Measurements from ENCODE around the gene ASH1L.

ASH1L gene

GRCh38 chr1:155300553-155301329, 261.9 kb downstream of the ASH1L start:
- H3K4me3 ChIP-seq (ENCODE audit: low read length) = no peak overlapping the region
- DNase-seq (ENCODE audit: low read depth) = no peak
- TF ChIP-seq, protein P1, sequence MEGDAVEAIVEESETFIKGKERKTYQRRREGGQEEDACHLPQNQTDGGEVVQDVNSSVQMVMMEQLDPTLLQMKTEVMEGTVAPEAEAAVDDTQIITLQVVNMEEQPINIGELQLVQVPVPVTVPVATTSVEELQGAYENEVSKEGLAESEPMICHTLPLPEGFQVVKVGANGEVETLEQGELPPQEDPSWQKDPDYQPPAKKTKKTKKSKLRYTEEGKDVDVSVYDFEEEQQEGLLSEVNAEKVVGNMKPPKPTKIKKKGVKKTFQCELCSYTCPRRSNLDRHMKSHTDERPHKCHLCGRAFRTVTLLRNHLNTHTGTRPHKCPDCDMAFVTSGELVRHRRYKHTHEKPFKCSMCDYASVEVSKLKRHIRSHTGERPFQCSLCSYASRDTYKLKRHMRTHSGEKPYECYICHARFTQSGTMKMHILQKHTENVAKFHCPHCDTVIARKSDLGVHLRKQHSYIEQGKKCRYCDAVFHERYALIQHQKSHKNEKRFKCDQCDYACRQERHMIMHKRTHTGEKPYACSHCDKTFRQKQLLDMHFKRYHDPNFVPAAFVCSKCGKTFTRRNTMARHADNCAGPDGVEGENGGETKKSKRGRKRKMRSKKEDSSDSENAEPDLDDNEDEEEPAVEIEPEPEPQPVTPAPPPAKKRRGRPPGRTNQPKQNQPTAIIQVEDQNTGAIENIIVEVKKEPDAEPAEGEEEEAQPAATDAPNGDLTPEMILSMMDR (IDR thresholded peaks at IDR 0.05; ENCODE audit: insufficient read depth, low read depth, low read length, missing control alignments) = no peak

DNA sequence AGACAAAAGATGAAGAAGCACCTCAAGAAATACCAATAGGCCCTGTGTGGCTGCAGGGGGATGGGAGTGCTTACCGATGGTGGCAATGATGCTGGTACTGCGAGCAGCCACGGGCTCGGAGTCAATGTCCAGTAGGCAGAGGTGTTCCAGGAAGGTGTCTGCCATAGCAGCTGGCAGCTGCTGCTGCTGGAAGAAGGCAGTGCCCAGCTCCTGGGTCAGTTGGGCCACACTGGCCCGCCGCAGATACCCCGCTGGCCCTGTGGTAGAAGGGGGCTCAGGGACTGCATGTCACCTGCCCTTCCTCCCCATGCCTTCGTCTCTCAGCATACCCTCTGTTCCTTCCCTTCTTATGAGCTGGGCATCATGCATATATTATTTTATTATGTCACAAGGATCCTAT, 262.6 kb downstream of the ASH1L start:
- no peak for DNase-seq (ENCODE audit: low read depth)
- TF ChIP-seq, protein P1 (IDR thresholded peaks at IDR 0.05; ENCODE audit: insufficient read depth, low read depth, low read length, missing control alignments) = no peak
- no peak overlapping the region for H3K4me3 ChIP-seq (ENCODE audit: low read length)

DNA sequence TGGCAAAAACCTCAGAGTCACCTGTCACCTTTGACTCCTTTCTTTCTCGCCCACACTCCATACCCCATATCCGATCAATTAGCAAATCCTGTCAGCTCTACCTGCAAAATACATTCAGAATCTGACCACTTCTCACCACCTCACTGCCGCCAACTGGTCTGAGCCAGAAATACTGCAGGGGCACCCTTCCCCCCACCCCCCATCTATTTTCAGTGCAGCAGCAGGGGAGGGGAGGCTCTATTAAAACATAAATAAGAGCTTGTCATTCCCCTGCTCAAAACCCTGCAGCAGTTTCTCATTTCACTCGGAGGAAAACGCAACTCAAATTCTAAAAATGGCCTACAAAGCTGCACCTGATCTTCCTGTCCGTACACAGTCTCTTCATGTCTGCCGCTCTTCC, 265.2 kb downstream of the ASH1L start:
- no peak for DNase-seq (ENCODE audit: low read depth)
- no peak overlapping the region for H3K4me3 ChIP-seq (ENCODE audit: low read length)
- TF ChIP-seq, protein P1 (IDR thresholded peaks at IDR 0.05; ENCODE audit: insufficient read depth, low read depth, low read length, missing control alignments) = no peak

- no peak overlapping the region for H3K4me3 ChIP-seq (ENCODE audit: low read length)
- TF ChIP-seq, protein P1 (IDR thresholded peaks at IDR 0.05; ENCODE audit: insufficient read depth, low read depth, low read length, missing control alignments) = no peak
- no peak for DNase-seq (ENCODE audit: low read depth)
Observed at GRCh38 chr1:155296661-155297060, 265.9 kb downstream of the ASH1L start.

DNA sequence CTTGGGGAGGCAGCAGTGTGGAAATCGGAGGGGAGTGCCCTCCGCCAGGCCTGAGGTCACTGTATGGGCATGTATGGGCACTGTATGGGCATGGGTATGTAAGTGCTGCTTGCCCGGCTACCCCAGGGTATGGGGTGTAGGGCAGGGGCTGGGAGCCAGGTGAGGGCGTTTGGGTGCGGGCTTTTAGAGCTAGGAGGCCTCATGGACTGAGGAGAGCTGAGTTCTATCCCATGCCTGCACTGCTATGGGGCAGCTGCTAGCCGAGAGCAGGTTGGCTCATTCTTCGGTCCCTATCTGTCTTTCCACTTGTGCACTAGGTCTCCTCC, 266.7 kb downstream of the ASH1L start:
- TF ChIP-seq, protein P1 (IDR thresholded peaks at IDR 0.05; ENCODE audit: insufficient read depth, low read depth, low read length, missing control alignments) = no peak
- no peak overlapping the region for H3K4me3 ChIP-seq (ENCODE audit: low read length)
- no peak for DNase-seq (ENCODE audit: low read depth)

GRCh38 chr1:155295183-155295941, 267.2 kb downstream of the ASH1L start:
- DNase-seq (ENCODE audit: low read depth) = no peak
- TF ChIP-seq, protein P1 (IDR thresholded peaks at IDR 0.05; ENCODE audit: insufficient read depth, low read depth, low read length, missing control alignments) = no peak
- no peak overlapping the region for H3K4me3 ChIP-seq (ENCODE audit: low read length)
